Activated CD4-positive, alpha-beta T cell treated with anti-CD3 and anti-CD28 coated beads, Interleukin-2, amount 10 ng/mL, durations not matched to agents 7 days and 5 days (primary cell): Measurements from ENCODE around the gene TAS2R13. TPM values are rescaled to one million over a fixed set of nuclear protein-coding genes. Genes with fewer than 3 reads are reported as not detected.

Source experiments
- CTCF ChIA-PET: fragments of 350-600 bp; sonication (Branson Sonifier 250); formaldehyde crosslinking; loops from one replicate; lab custom pipeline; 2021; ENCODE audit warnings: antibody characterized with exemption; lab: Charles Lee
- POLR2A ChIA-PET: fragments of 350-600 bp; sonication (Branson Sonifier 250); formaldehyde crosslinking; loops from one replicate; lab custom pipeline; 2021; ENCODE audit warnings: antibody characterized with exemption; lab: Charles Lee
- DNase-seq: peaks from one replicate; pipeline ENCODE4 v3.0.0-alpha.2; 2020
- H3K27ac Mint-ChIP-seq: one replicate; pipeline ENCODE4 v1.8.0; 2021; ENCODE audit warnings: mild to moderate bottlenecking, moderate library complexity, mixed read lengths
- H3K27me3 Mint-ChIP-seq: one replicate; pipeline ENCODE4 v1.8.0; 2021; ENCODE audit warnings: mixed read lengths
- H3K36me3 Mint-ChIP-seq: one replicate; pipeline ENCODE4 v1.8.0; 2021; ENCODE audit warnings: low read depth, mixed read lengths
- H3K4me1 Mint-ChIP-seq: one replicate; pipeline ENCODE4 v1.8.0; 2021; ENCODE audit warnings: mixed read lengths
- H3K4me3 Mint-ChIP-seq: one replicate; pipeline ENCODE4 v1.8.0; 2021; ENCODE audit warnings: mild to moderate bottlenecking, moderate library complexity, mixed read lengths
- H3K9me3 Mint-ChIP-seq: one replicate; pipeline ENCODE4 v1.8.0; 2021; ENCODE audit warnings: mixed read lengths
- total RNA-seq, 2 experiments: library from RNA; stranded (reverse); gene quantifications; one replicate each; pipeline ENCODE4 v1.2.3, GENCODE V29; 2021

The TAS2R13 gene
- total RNA-seq, 2 experiments from 2014 or later: 1.0 to 1.1 TPM

- DNase-seq: no peak
- ChIA-PET POLR2A (no interaction called here), CTCF (no interaction called here)
- Mint-ChIP-seq H3K27me3 (no peaks in the 10 kb centered on the region), H3K4me3 (no peak overlapping the region), H3K27ac (no peak overlapping the region), H3K9me3 (peaks cover 5% of the 10 kb centered on the region), H3K4me1 (no peaks in the 10 kb centered on the region), H3K36me3 (peaks cover 2% of the 10 kb centered on the region)
Measured at GRCh38 chr12:10910380-10910779, 1.0 kb upstream of the TAS2R13 start.

GRCh38 chr12:10904686-10905085 lies 4.7 kb downstream of the TAS2R13 start:
- Mint-ChIP-seq H3K9me3 (peaks cover 35% of the 10 kb centered on the region), H3K4me3 (no peak overlapping the region), H3K36me3 (peaks cover 17% of the 10 kb centered on the region), H3K27ac (no peak overlapping the region), H3K4me1 (no peaks in the 10 kb centered on the region), H3K27me3 (no peaks in the 10 kb centered on the region)
- ChIA-PET POLR2A (no interaction called here), CTCF (no interaction called here)
- DNase-seq: no peak

DNA sequence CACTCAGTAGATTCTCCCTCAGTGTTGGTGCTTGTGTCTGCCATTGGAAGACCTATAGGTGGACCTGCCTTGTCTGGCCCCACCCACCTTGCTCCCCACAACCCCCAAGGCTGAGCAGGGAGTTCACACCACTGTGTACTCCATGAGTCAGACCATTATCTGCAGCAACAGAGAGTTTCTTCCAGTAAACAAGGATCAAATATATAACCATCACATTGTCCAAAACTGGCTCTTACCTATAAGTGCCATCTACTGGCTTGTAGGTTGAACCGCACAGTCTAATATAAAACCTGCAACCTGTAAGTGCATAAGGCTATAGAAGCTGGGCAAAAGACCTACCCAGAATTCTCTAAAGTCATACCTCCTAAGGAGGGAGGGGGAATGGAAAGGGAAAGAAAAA lies 7.9 kb downstream of the TAS2R13 start:
- no peak overlapping the region for H3K4me3 Mint-ChIP-seq
- POLR2A ChIA-PET: no interaction called here
- no peak for DNase-seq
- CTCF ChIA-PET: no interaction called here
- H3K9me3 Mint-ChIP-seq: peaks cover 42% of the 10 kb centered on the region
- H3K36me3 Mint-ChIP-seq: peaks cover 19% of the 10 kb centered on the region
- no peak overlapping the region for H3K27ac Mint-ChIP-seq
- H3K27me3 Mint-ChIP-seq: no peaks in the 10 kb centered on the region
- H3K4me1 Mint-ChIP-seq: no peaks in the 10 kb centered on the region

- ChIA-PET CTCF (no interaction called here), POLR2A (no interaction called here)
- Mint-ChIP-seq H3K4me3 (no peak overlapping the region), H3K9me3 (peaks cover 42% of the 10 kb centered on the region), H3K27ac (no peak overlapping the region), H3K4me1 (no peaks in the 10 kb centered on the region), H3K36me3 (peaks cover 19% of the 10 kb centered on the region), H3K27me3 (no peaks in the 10 kb centered on the region)
- no peak for DNase-seq
Measured at GRCh38 chr12:10900972-10901371, 8.4 kb downstream of the TAS2R13 start.

- ChIA-PET POLR2A (no interaction called here), CTCF (no interaction called here)
- Mint-ChIP-seq H3K9me3 (peaks cover 39% of the 10 kb centered on the region), H3K4me1 (no peaks in the 10 kb centered on the region), H3K27me3 (no peaks in the 10 kb centered on the region), H3K36me3 (peaks cover 17% of the 10 kb centered on the region), H3K27ac (no peak overlapping the region), H3K4me3 (no peak overlapping the region)
- DNase-seq: no peak
Measured at GRCh38 chr12:10900530-10900929, 8.8 kb downstream of the TAS2R13 start.

DNA sequence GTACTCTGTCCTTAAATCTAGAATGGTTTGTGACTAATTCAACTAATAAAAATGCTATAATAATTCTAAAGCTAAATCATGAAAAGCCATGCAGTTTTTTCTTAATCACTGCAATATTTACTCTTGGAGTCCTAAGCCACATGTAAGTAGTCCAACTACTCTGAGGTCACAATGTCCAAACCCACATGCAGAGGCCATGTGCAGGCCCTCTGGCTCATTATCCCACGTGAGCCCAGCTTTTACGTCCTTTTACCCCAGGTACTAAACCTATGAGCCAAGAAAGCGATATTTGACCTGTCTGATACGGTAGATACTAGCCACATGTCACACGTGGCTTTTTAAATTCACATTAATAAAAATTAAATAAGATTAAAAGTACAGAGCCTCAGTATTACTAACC lies 12.5 kb downstream of the TAS2R13 start:
- Mint-ChIP-seq H3K4me3 (no peak overlapping the region), H3K27ac (no peak overlapping the region), H3K36me3 (peaks cover 9% of the 10 kb centered on the region), H3K9me3 (peaks cover 13% of the 10 kb centered on the region), H3K27me3 (no peaks in the 10 kb centered on the region), H3K4me1 (no peaks in the 10 kb centered on the region)
- CTCF ChIA-PET: no interaction called here
- no peak for DNase-seq
- POLR2A ChIA-PET: no interaction called here

GRCh38 chr12:10891937-10892336 lies 17.4 kb downstream of the TAS2R13 start:
- Mint-ChIP-seq H3K27ac (no peak overlapping the region), H3K36me3 (peaks cover 6% of the 10 kb centered on the region), H3K4me1 (no peaks in the 10 kb centered on the region), H3K4me3 (no peak overlapping the region), H3K27me3 (no peaks in the 10 kb centered on the region), H3K9me3 (no peaks in the 10 kb centered on the region)
- CTCF ChIA-PET: interaction anchor here (1.0 to 1.1 kb wide), 2 partner anchors 14 to 109 kb away, joined by 3 to 4 read pairs; no protein-coding TSS in a partner anchor
- no peak for DNase-seq
- POLR2A ChIA-PET: no interaction called here

DNA sequence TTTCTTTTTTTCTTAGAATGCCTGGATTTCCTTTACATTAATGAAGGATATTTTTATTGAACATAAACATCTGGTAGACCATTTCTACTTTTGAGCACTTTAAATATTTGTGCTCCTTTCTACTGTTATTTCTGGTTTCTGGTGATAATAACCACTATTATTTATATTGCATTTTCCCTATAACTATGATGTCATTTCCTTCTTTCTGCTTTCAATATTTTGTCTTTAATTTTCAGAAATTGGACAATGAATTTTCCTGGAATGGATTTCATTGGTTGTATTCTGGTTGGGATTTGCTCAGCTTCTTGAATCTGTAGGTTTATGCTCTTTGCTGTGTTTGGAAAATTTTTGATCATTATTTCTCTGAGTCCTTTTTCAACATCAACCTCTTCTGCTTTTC lies 20.1 kb downstream of the TAS2R13 start:
- H3K27me3 Mint-ChIP-seq: no peaks in the 10 kb centered on the region

GRCh38 chr12:10884086-10884725 lies 25.2 kb downstream of the TAS2R13 start, which contains the start of gene PRH1:
Gene PRH1 (minus strand): TSS chr12:10884255. CDS start chr12:10884217, 38 bp downstream.
- H3K4me3 Mint-ChIP-seq: no peak within 1 kb of the TSS
- H3K27ac Mint-ChIP-seq: no peak within 1 kb of the TSS
- no peaks in the 10 kb centered on the region for H3K27me3 Mint-ChIP-seq
- no peaks in the 10 kb centered on the region for H3K4me1 Mint-ChIP-seq
- CTCF ChIA-PET: interaction anchor here (1.1 kb wide), 1 partner anchor 12 kb away, joined by 3 read pairs; no protein-coding TSS in a partner anchor
- POLR2A ChIA-PET: no interaction called here
- DNase-seq: no peak
- no peaks in the 10 kb centered on the region for H3K9me3 Mint-ChIP-seq
- H3K36me3 Mint-ChIP-seq: peaks cover 7% of the 10 kb centered on the region

More for the DNA sequence above, 20.1 kb downstream of the TAS2R13 start:
- Mint-ChIP-seq H3K9me3 (no peaks in the 10 kb centered on the region), H3K27ac (no peak overlapping the region), H3K4me3 (no peak overlapping the region), H3K36me3 (peaks cover 3% of the 10 kb centered on the region), H3K4me1 (no peaks in the 10 kb centered on the region)
- POLR2A ChIA-PET: no interaction called here
- DNase-seq: no peak
- CTCF ChIA-PET: interaction anchor here (0.7 kb wide), 1 partner anchor 390 kb away, joined by 3 read pairs; no protein-coding TSS in a partner anchor

DNA sequence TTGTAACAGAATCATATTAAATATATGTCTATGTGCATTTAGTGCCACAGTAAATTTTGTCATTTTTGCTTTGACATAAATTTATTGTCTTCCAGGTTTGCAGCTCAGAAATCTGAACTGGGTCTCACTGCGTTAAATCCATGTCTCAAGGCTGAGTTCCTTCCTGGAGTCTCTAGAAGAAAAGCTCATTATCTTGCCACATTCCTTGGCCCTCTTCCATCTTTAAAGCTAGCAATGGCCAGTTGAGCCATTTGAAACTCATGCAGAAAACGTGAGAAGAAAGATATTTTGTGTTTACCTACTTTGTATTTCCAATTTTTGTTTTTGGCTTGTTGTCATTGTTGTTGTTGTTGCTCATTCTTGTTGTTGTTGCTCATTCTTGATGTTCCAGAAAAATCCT lies 36.0 kb downstream of the TAS2R13 start:
- Mint-ChIP-seq H3K36me3 (peaks cover 27% of the 10 kb centered on the region), H3K27me3 (no peaks in the 10 kb centered on the region), H3K9me3 (peaks cover 17% of the 10 kb centered on the region), H3K4me1 (no peaks in the 10 kb centered on the region), H3K27ac (no peak overlapping the region), H3K4me3 (no peak overlapping the region)
- ChIA-PET POLR2A (no interaction called here), CTCF (no interaction called here)
- DNase-seq: no peak

GRCh38 chr12:10867381-10867780 lies 42.0 kb downstream of the TAS2R13 start:
- Mint-ChIP-seq H3K4me3 (no peak overlapping the region), H3K9me3 (peaks cover 12% of the 10 kb centered on the region), H3K36me3 (peaks cover 5% of the 10 kb centered on the region), H3K4me1 (no peaks in the 10 kb centered on the region), H3K27me3 (no peaks in the 10 kb centered on the region), H3K27ac (no peak overlapping the region)
- no peak for DNase-seq
- CTCF ChIA-PET: no interaction called here
- POLR2A ChIA-PET: no interaction called here

DNA sequence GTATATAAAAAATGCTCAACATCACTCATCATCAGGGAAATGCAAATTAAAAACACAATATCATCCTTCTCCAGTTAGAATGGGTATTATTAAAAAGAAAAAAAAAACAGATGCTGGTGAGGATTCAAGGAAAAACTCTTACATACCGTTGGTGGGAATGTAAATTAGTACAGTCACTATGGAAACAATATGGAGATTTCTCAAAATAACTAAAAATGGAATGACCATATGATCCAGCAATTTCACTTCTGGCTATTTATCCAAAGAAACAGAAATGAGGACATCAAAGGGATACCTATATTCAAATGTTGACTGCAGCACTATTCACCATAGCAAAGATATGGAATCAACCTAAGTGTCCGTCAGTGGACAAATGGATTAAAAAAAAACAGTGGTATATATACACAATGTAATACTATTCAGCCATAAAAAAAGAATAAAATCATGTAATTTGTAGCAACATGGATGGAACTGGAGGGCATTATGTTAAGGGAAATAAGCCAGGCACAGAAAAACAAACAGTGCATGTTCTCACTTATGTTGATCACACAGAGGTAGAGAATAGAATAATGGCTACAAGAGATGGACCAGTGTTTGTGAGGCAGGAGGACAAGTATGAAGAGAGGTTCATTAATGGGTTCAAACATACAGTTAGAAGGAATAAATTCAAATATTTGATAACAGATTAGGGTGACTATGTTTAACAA lies 45.7 kb downstream of the TAS2R13 start:
- POLR2A ChIA-PET: no interaction called here
- peaks cover 26% of the 10 kb centered on the region for H3K36me3 Mint-ChIP-seq

DNA sequence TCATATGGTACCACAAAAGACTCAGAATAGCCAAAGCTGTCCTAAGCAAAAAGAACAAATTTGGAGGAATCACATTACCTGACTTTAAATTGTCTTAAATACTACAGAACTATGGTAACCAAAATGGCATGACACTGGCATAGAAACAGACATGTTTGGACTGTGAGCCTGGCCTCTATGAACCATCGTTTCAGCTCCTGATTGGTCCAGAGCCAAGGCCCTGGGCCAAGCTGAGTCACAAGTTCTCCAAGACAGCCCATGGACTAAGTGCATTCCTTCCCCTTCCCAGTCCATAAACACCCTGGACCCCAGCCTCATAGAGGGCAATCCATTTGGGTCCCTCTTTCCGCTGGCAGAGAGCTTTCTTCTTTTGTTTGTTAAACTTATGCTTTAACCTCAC lies 48.0 kb downstream of the TAS2R13 start:
- Mint-ChIP-seq H3K4me3 (no peak overlapping the region), H3K36me3 (peaks cover 46% of the 10 kb centered on the region), H3K27me3 (no peaks in the 10 kb centered on the region), H3K4me1 (no peaks in the 10 kb centered on the region), H3K27ac (no peak overlapping the region), H3K9me3 (peaks cover 43% of the 10 kb centered on the region)
- POLR2A ChIA-PET: no interaction called here
- CTCF ChIA-PET: no interaction called here
- no peak for DNase-seq

More for the DNA sequence above, 45.7 kb downstream of the TAS2R13 start:
- H3K4me3 Mint-ChIP-seq: no peak overlapping the region
- H3K9me3 Mint-ChIP-seq: peaks cover 24% of the 10 kb centered on the region
- no peak for DNase-seq
- no peaks in the 10 kb centered on the region for H3K4me1 Mint-ChIP-seq
- CTCF ChIA-PET: no interaction called here
- no peak overlapping the region for H3K27ac Mint-ChIP-seq
- H3K27me3 Mint-ChIP-seq: no peaks in the 10 kb centered on the region
